K562 (cell line): ENCODE results near the gene NBEAL2. TPM values are rescaled to one million over a fixed set of nuclear protein-coding genes. Genes with fewer than 3 reads are reported as not detected.

Source experiments
- CCAR2 ChIP-seq: fragments of 200-400 bp; formaldehyde crosslinking; IDR thresholded peaks from 2 replicates; pipeline ENCODE4 v1.6.1; 2017; ENCODE audit warnings: mild to moderate bottlenecking, low read depth, low read length
- FOXA1 ChIP-seq: fragments of 450-650 bp; IDR thresholded peaks from 2 replicates; pipeline ENCODE4 v1.6.1; 2016; ENCODE audit warnings: mild to moderate bottlenecking, borderline replicate concordance
- FOXA3 ChIP-seq, 2 experiments: fragments of 450-650 bp in 1 of 2; sonication (generic) in 1 of 2; formaldehyde crosslinking; IDR thresholded peaks in 1 of 2; conservative IDR thresholded peaks in 1 of 2; 2 replicates each; pipeline versions ENCODE4 v1.4.0 to v1.8.0; 2020 to 2022; ENCODE audit warnings: mild to moderate bottlenecking in 2 of 2, missing genetic modification reagents in 1 of 2
- FOXJ3 ChIP-seq: sonication (generic); formaldehyde crosslinking; IDR thresholded peaks from 2 replicates; pipeline ENCODE4 v1.4.0; 2020; ENCODE audit warnings: mild to moderate bottlenecking, missing genetic modification reagents
- JUND ChIP-seq, 2 experiments: IDR thresholded peaks; 2 replicates in 1 of 2; 3 replicates in 1 of 2; pipeline ENCODE4 v1.6.1; 2011; ENCODE audit warnings: borderline replicate concordance in 2 of 2, low read depth in 2 of 2, low read length in 2 of 2, improper control_type of control experiment in 1 of 2, missing biosample characterization in 1 of 2, missing genetic modification characterization in 1 of 2, missing genetic modification reagents in 1 of 2
- LEF1 ChIP-seq: fragments of 450-650 bp; IDR thresholded peaks from 2 replicates; pipeline ENCODE4 v1.6.1; 2016; ENCODE audit warnings: mild to moderate bottlenecking
- MYC ChIP-seq, 2 experiments: fragments of 250-450 bp in 1 of 2; sonication (Bioruptor Pico) in 1 of 2; IDR thresholded peaks; 2 replicates each; pipeline versions ENCODE4 v1.5.1 to v1.6.1; 2012 to 2021; ENCODE audit warnings: low read depth in 2 of 2, borderline replicate concordance in 1 of 2, improper control_type of control experiment in 1 of 2, low read length in 1 of 2, mild to moderate bottlenecking in 1 of 2, moderate library complexity in 1 of 2
- NUFIP1 ChIP-seq: fragments of 450-650 bp; IDR thresholded peaks from 2 replicates; pipeline ENCODE4 v1.6.1; 2018; ENCODE audit not compliant: partially characterized antibody
- PTTG1 ChIP-seq: fragments of 450-650 bp; IDR thresholded peaks from 2 replicates; pipeline ENCODE4 v1.6.1; 2016; ENCODE audit warnings: low read depth, mild to moderate bottlenecking, missing genetic modification characterization, missing compliant biosample characterization
- SIRT6 ChIP-seq: IDR thresholded peaks from one replicate; pipeline ENCODE4 v1.6.1; 2012; ENCODE audit warnings: low read depth, mild to moderate bottlenecking, control low read depth, inconsistent platforms, low read length, moderate library complexity
- TCF7 ChIP-seq: sonication (generic); IDR thresholded peaks from 2 replicates; pipeline ENCODE4 v1.6.1; 2016; ENCODE audit warnings: antibody characterized with exemption, borderline replicate concordance
- ZNF121 ChIP-seq: sonication (generic); formaldehyde crosslinking; conservative IDR thresholded peaks from 2 replicates; pipeline ENCODE4 v1.8.0; 2022; ENCODE audit warnings: missing genetic modification reagents
- polyA plus RNA-seq, 8 experiments: library from polyadenylated mRNA; depleted of rRNA in 4 of 8; stranded (reverse) in 5 of 8; unstranded in 3 of 8; fragments of >200 nt; fragmentation: Nextera tagmentation in 2 of 8; fragmentation: Illumina TruSeq in 1 of 8; extraction: Ambion mirVana in 2 of 8; extraction: Trizol in 1 of 8; gene quantifications; 2 replicates each; pipeline versions ENCODE4 v1.2.1 to v1.2.3, GENCODE V29; 2011 to 2014; ENCODE audit warnings: inconsistent platforms in 1 of 8, missing spikeins in 1 of 8
- total RNA-seq, 7 experiments: library from RNA; depleted of rRNA in 6 of 7; stranded (reverse); fragments of >200 nt in 6 of 7; fragmentation: Illumina TruSeq in 2 of 7; extraction: Trizol in 2 of 7; gene quantifications; 2 replicates each; pipeline versions ENCODE4 v1.2.1 to v1.2.3, GENCODE V29; 2011 to 2021; ENCODE audit warnings: low replicate concordance in 1 of 7
- TF ChIP-seq, protein P1 (sequence below): fragments of 250-450 bp; sonication (Bioruptor Pico); IDR thresholded peaks from 2 replicates; pipeline ENCODE4 v1.5.0; 2021
- TF ChIP-seq, protein P2 (sequence below): sonication (generic); formaldehyde crosslinking; IDR thresholded peaks from 2 replicates; pipeline ENCODE4 v1.9.0; 2022; ENCODE audit warnings: mild to moderate bottlenecking, missing genetic modification reagents

Gene NBEAL2
- total and polyA plus RNA-seq, 9 of the 15 experiments (the other 6 are each of a cell fraction or from before 2014, with no cell fraction given) = 0.06 to 114 (median 29.6) TPM

DNA sequence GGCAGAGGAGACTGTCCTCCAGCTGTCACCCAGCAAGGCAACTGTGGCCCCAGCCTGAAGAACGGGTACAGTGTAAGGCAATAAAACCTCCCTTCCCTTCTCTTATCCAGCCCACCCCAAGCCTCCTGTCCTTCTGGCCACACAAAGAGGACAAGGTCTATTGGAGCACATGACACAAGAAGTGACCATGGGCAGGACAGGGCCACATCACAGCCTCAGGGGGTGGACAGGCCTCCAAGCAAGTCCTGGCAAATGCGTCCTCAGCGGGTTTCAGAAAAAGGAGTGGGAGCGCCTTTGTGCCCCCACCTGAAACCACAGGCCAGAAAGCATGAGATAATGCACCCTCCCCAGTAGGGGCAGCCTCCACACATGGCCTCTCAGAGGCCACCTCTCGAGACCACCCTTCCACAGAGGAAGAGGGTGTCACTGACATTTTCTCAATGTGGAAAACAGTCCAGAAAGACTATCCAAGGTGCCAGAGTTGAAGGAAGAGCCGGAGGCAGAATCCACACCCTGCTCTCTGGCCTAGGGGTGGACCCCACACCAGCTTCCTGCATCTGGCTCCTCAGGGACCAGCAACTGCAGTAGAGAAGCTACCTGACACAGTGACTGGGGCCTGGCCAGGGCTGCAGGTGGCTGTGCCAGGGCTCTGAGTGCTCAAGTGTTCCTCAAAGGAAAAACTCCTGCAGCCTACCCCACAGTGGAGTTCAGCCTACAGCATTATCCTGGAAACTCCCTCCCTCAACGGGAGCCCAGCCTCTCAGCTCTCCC is 46.8 kb upstream of the NBEAL2 start (continued):
- TF ChIP-seq PTTG1 (tag) = no peak
- TF ChIP-seq, protein P1, sequence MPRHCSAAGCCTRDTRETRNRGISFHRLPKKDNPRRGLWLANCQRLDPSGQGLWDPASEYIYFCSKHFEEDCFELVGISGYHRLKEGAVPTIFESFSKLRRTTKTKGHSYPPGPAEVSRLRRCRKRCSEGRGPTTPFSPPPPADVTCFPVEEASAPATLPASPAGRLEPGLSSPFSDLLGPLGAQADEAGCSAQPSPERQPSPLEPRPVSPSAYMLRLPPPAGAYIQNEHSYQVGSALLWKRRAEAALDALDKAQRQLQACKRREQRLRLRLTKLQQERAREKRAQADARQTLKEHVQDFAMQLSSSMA (CRISPR knock-in tag) = no peak
- no peak for TF ChIP-seq MYC (IDR thresholded peaks at IDR 0.05; ENCODE audit: low read depth, low read length)
- TF ChIP-seq MYC (CRISPR knock-in tag; IDR thresholded peaks at IDR 0.05; ENCODE audit: borderline replicate concordance, low read depth) = no peak
- TF ChIP-seq, protein P2, sequence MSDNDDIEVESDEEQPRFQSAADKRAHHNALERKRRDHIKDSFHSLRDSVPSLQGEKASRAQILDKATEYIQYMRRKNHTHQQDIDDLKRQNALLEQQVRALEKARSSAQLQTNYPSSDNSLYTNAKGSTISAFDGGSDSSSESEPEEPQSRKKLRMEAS (CRISPR knock-in tag) = 0 out of 2 replicates have a peak, but pooled peaks have one; percentile 14
- no peak for TF ChIP-seq ZNF121 (CRISPR knock-in tag)
- no peak for TF ChIP-seq NUFIP1
- TF ChIP-seq TCF7 = no peak
- TF ChIP-seq FOXA1 = no peak
- no peak for TF ChIP-seq SIRT6
- no peak for TF ChIP-seq LEF1
- no peak for TF ChIP-seq CCAR2
- TF ChIP-seq FOXA3 (CRISPR knock-in tag; conservative IDR thresholded peaks at IDR 0.05 in 1 of 2, IDR thresholded peaks at IDR 0.05 in 1 of 2) = no peak
- TF ChIP-seq JUND (IDR thresholded peaks at IDR 0.05; ENCODE audit: borderline replicate concordance, low read depth, low read length) = no peak
- TF ChIP-seq JUND (tag; IDR thresholded peaks at IDR 0.05; ENCODE audit: borderline replicate concordance, low read depth, low read length) = no peak
- TF ChIP-seq FOXJ3 (CRISPR knock-in tag) = no peak
- TF ChIP-seq, all 486 proteins: peak for 7
